ENCODE measurements around the gene CSGALNACT2.

Gene CSGALNACT2

DNA sequence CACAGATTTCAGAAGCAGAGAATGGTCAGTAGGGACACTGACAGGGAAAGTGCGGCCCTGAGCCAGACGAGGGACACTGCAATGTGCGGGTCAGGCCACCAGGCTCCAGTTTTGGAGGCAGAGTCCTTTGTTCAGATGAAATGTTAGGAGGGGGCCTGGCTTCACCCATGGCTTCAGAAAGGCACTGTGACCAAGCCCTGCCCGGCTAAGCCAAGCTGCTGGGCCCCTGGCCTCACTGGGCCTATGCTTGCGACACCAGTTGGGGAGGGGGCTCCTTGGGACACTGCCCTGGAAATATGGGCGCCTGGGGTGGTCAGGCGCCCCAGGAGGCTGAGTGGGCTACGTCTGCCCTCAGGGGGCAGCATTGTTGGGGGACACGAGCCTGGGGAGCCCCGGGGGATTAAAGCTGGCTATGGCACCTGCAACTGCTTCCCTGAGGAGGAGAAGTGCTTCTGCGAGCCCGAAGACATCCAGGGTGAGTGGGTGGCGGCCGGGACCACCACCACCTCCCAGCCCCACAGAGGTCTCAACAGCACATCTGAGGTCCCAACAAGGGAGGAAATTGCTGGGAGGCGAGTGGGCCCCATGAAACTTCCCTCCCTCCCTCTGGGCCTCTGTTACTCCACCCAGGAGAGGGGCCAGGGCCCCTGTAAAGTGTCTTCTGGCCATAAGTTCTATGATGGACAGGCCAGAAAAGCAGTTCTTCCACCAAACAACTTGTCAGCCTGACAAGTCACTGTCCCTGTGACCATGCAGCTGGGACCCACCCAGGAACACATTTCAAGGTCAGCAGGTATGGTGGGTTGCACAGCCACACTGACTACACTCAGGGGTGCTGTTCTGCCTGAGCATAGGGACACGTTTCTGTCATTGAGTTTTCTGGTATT is 24.8 kb upstream of the CSGALNACT2 start:
- no peak for DNase-seq (ENCODE audit: low spot score)

- no peak for DNase-seq (ENCODE audit: low spot score)
These were observed 24.0 kb upstream of the CSGALNACT2 start for GRCh38 chr10:43114088-43114742.

DNA sequence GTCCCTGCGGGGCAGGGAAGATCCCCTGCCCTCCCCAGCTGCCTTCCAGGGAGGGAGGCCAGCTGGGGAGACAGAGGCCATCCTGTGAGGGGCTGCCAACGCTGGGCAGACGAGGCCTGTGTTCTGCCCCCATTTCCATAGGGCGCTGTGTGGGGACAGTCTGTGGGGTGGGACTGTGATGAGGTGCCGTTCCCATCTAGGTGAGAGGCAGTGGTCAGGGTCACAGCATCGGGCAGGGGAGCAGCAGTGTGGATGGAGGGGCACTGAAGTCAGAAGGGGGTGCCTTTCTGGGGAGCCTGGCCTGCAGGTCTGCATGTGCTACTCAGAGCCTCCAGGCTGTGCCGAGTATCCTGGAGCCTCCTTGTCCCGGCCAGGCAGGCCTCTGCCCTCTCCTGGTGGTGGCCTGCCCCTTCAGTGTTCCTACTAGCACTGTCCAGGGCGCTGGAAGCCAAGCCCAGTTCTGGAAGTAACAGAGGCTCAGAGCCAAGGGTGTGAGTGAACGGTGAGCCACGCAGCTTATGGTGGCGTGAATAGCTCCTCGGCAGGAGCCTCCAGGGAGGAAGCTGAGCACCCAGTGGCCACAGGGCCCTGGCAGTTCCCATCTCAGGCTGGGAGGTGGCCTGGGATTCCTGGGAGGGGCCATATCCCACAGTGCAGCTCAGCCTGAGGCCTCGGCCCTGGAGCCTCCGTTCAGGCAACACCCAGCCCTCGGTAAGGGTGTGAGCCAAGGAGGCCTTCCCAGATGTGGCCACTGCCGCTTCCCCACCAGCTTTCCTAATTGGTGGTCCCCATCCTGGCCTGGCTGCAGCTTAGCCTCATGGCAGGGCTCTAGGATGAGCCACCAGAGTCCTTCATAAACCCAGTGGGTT is 23.3 kb upstream of the CSGALNACT2 start:
- DNase-seq (ENCODE audit: low spot score) = no peak

DNA sequence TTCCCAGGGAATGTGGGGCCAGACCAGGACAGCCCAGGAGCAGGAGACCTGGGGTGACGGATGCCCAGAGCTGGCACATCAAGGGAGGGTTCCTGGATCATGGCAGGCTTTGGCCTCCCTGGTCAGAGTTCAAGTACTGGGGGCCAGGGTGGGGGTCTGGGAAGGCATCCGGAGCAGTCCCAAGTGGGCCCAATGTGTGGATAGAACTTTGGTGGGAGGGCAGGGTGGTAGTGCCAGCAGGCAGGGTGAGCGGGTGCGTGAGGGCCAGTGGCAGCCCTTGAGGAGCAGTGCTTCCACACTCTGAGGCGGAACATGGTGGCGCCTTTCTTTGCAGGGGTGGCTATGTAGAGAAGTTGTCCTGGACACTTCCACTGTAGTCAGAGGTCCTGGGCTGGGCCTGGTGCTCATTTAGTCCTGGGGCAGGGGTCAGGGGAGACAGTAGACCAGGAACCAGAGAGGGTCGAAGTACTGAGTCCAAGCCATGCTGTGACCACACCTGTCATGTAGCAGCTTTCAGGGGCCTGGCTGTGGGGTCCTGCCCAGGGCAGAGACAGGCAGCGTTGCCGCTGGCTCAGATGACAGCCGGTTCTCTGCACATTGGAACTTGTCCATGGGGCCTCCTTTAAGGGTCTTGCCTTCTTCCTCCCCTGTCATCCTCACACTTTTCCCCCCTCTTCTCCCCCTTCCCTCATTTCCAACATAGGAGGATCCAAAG is 22.2 kb upstream of the CSGALNACT2 start:
- no peak for DNase-seq (ENCODE audit: low spot score)

- no peak for DNase-seq (ENCODE audit: low spot score)
These were observed 21.6 kb upstream of the CSGALNACT2 start for GRCh38 chr10:43116596-43116995.

DNA sequence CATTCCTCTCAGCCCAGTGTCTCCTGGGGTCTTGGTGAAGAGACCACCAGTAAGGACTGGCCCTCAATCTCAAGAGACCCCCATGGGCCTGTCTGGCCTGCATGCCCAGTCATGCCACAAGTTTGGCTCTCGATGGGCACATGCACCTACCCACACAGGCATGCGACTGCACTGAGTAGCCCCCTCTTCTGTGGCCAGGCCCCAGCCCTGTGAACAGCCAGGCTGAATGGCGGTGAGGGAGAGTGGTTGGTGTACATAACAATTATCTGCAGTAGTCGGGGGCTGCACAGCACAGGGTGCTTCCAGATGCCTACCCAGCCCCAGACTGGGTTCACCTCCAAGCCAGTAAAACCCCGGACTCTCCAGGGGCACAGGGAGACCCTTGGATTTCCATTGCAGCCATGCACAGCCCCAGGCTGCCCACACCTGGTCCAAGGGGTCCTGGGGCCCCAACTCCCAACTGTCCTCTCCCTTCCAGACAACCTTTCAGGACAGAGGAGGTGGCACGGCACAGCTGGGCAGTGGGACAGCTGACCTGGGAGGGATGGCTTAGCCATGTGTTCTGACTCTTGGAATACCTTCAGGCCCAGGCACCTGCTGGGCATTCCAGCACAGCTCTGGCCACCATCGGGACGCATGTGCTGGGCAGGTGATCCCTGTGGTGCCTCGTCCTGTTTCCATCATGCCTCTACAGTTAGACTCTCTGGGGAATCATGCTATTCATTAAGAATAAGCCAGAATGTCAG is 21.0 kb upstream of the CSGALNACT2 start:
- no peak for DNase-seq (ENCODE audit: low spot score)

GRCh38 chr10:43117777-43118583 is 20.3 kb upstream of the CSGALNACT2 start:
- no peak for DNase-seq (ENCODE audit: low spot score)

DNA sequence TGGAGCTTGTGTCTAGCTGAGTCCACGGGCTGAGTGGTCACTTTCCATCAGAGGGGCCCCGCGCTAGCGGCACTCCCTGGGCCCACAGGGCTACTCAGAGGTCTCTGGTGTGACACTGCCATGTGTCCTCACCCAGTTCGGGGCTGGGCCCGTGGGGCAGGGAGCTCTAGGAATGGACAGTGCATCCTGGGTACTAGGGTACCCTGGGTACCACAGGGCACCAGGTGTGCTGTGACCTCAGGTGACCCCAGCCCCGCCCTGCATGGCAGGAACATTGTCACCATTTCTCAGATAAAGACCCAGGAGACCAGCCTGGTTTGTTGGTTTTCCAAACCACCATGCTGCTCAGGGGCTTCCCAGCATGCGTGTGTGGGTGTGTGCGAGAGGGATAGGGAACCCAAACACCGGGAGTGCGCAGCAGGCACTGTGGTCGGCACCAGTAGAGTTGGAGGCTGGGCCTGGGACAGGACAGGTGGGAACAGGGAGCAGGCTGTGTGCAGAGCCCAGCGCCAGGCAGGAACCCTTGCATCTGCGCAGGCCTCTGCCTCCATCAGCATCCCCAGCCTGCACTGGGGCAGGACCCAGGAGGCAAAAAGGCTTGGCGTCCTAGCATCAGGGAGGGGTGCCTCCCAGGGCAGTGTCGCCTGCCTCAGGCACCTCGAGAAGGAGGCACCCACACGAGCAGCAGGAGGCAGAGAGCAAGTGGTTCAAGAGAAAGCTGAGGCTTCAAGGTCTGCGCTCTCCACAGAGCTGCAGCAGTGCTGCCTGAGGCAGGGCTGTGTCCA is 19.4 kb upstream of the CSGALNACT2 start:
- DNase-seq (ENCODE audit: low spot score) = no peak

DNA sequence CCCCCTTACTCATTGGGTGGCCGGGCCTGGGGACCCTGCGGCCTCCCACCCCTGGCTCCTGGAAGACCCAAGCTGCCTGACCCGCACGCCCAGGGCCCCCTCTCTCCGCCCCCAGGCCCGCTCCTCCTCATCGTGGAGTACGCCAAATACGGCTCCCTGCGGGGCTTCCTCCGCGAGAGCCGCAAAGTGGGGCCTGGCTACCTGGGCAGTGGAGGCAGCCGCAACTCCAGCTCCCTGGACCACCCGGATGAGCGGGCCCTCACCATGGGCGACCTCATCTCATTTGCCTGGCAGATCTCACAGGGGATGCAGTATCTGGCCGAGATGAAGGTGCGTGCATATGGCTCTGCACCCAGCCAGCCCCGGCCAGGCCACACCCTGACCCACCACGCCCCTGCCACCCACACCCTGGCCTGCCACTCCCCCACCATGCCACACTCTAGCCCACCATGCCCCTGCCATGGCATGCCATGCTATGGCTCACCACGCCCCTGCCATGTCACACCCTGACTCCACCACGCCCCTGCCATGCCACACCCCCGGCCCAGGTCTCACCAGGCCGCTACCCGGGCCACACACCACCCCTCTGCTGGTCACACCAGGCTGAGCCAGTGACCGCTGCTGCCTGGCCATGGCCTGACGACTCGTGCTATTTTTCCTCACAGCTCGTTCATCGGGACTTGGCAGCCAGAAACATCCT is 18.7 kb upstream of the CSGALNACT2 start:
- no peak for DNase-seq (ENCODE audit: low spot score)

- DNase-seq (ENCODE audit: low spot score) = no peak
These were observed 17.9 kb upstream of the CSGALNACT2 start for GRCh38 chr10:43120116-43120928.

DNA sequence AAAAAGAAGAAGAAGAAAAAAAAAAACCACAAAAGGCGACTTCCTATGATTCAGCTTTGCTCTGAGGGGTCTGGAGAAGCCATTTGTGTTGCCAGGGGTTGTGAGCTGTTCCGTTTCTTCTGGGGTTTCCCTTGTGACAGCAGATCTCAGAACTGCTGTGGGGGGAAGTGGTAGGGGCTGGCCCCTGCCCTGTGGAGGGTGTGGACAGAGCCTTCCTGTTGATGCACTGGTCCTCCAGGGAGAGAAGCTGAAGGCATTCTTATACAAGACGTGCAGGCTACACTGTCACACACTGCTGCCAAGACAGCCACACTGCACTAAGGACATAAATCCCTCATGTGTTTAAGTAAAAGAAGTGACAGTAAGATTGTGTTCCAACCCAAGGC is 17.3 kb upstream of the CSGALNACT2 start:
- no peak for DNase-seq (ENCODE audit: low spot score)

- DNase-seq (ENCODE audit: low spot score) = no peak
These were observed 16.8 kb upstream of the CSGALNACT2 start for GRCh38 chr10:43121444-43121843.

DNA sequence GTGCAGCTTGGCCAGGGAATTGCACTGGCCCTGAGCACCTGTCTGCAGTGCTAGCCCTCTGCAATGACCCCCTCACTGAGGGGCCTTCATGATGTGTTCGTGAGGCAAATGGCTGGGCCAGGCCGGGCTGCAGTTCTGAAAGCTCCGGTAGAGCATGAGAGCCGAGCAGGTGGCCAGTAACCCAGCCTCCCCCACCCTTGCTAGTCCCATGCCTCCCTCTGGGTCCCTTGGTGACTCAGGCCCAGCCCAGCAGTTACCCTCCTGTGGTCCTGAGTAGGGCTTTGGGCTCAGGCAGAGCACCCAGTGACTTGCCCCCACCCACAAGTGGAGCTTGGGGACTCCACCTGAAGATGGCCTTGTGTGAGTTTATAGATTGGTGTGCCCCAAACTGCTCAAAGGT is 16.1 kb upstream of the CSGALNACT2 start:
- no peak for DNase-seq (ENCODE audit: low spot score)

DNA sequence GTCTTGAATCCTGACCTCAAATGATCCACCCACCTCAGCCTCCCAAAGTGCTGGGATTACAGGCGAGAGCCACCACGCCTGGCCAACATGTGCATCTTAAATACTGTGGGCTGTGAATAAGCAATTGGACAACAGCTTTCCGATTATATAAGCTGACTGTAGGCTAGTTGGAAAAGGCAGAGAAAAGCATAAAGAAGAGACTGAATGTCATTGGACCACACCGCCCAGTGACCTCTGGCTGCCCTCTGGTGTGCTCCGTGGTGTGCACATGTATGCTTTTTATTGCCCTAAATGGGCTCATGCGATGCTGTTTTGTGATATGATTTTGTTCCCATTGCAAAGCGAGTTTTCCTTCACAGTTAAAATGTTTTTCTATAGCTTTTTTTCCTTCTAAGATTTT is 15.4 kb upstream of the CSGALNACT2 start:
- no peak for DNase-seq (ENCODE audit: low spot score)

GRCh38 chr10:43123361-43124093 is 14.7 kb upstream of the CSGALNACT2 start:
- DNase-seq (ENCODE audit: low spot score) = no peak

DNA sequence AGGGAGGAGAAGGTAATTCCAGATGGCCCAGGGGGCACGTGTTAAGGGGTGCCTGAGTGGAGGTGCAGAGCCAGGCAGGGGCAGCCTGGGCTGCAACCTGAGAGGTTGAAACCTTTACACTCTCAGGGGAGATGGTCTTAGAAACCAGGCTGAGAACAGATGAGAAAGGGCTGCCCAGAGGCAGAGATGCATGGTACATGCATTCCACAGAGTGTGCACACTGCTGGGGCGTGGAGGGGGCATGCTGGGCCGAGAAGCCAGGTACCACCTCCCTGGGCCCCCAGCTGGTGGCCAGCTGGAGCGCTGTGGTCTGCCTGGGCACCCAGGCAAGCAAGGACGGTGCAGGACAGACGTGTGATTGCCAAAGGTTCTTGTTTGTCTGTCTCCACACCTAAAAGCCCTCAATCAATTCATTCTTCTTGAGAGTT is 14.1 kb upstream of the CSGALNACT2 start:
- no peak for DNase-seq (ENCODE audit: low spot score)

GRCh38 chr10:43124574-43125273 is 13.5 kb upstream of the CSGALNACT2 start:
- no peak for DNase-seq (ENCODE audit: low spot score)
